HG02973 (cell line): ENCODE results near the gene MT1B.

Source experiments
- ATAC-seq: cut with Tn5 transposase; IDR thresholded peaks from one replicate; pipeline ENCODE4 v1.9.1; 2021; ENCODE audit warnings: moderate library complexity; ENCODE audit not compliant: unreplicated experiment

The MT1B gene

GRCh38 chr16:56651586-56651985, at the start of gene MT1B:
MT1B (plus strand) TSS chr16:56651886; CDS start chr16:56651954, 68 bp downstream.
- no peak for ATAC-seq

- ATAC-seq: no peak
These were observed 48.1 kb upstream of the MT1B start for GRCh38 chr16:56603589-56603988.

GRCh38 chr16:56604966-56605365, 46.7 kb upstream of the MT1B start:
- no peak for ATAC-seq

- ATAC-seq: no peak
These were observed 46.2 kb upstream of the MT1B start for GRCh38 chr16:56605475-56605874.

- ATAC-seq: no peak
These were observed 45.6 kb upstream of the MT1B start for GRCh38 chr16:56606071-56606475.

GRCh38 chr16:56606476-56607108, 45.1 kb upstream of the MT1B start:
- ATAC-seq: no peak

GRCh38 chr16:56607109-56607618, 44.5 kb upstream of the MT1B start:
- no peak for ATAC-seq

GRCh38 chr16:56607675-56608042, 44.0 kb upstream of the MT1B start:
- ATAC-seq: no peak

- ATAC-seq: peak; percentile 87
These were observed 43.4 kb upstream of the MT1B start, which contains the start of gene MT2A for GRCh38 chr16:56608043-56608875. MT2A (plus strand) TSS chr16:56608584; CDS start chr16:56608656, 72 bp downstream.

GRCh38 chr16:56608876-56609462, 42.7 kb upstream of the MT1B start:
- ATAC-seq: no peak

- ATAC-seq: peak; percentile 31
These were observed 42.2 kb upstream of the MT1B start for GRCh38 chr16:56609463-56609921.

GRCh38 chr16:56610017-56610608, 41.6 kb upstream of the MT1B start:
- ATAC-seq: no peak

GRCh38 chr16:56610609-56611111, 41.0 kb upstream of the MT1B start:
- ATAC-seq: no peak

GRCh38 chr16:56611281-56611833, 40.3 kb upstream of the MT1B start:
- no peak for ATAC-seq

- no peak for ATAC-seq
These were observed 38.0 kb upstream of the MT1B start for GRCh38 chr16:56613706-56614105.

- no peak for ATAC-seq
These were observed 37.1 kb upstream of the MT1B start for GRCh38 chr16:56614549-56614991.

- no peak for ATAC-seq
These were observed 36.3 kb upstream of the MT1B start for GRCh38 chr16:56615353-56615752.

- ATAC-seq: no peak
These were observed 35.0 kb upstream of the MT1B start for GRCh38 chr16:56616608-56617211.

- ATAC-seq: no peak
These were observed 34.2 kb upstream of the MT1B start for GRCh38 chr16:56617212-56618085.
